GM18519 (cell line): ENCODE data around the gene NPAS1.

Experiments
- ATAC-seq: cut with Tn5 transposase; IDR thresholded peaks from one replicate; pipeline ENCODE4 v1.9.1; 2021; ENCODE audit warnings: mild to moderate bottlenecking, moderate library complexity; ENCODE audit not compliant: unreplicated experiment, low FRiP score

Gene NPAS1, protein sequence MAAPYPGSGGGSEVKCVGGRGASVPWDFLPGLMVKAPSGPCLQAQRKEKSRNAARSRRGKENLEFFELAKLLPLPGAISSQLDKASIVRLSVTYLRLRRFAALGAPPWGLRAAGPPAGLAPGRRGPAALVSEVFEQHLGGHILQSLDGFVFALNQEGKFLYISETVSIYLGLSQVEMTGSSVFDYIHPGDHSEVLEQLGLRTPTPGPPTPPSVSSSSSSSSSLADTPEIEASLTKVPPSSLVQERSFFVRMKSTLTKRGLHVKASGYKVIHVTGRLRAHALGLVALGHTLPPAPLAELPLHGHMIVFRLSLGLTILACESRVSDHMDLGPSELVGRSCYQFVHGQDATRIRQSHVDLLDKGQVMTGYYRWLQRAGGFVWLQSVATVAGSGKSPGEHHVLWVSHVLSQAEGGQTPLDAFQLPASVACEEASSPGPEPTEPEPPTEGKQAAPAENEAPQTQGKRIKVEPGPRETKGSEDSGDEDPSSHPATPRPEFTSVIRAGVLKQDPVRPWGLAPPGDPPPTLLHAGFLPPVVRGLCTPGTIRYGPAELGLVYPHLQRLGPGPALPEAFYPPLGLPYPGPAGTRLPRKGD

DNA sequence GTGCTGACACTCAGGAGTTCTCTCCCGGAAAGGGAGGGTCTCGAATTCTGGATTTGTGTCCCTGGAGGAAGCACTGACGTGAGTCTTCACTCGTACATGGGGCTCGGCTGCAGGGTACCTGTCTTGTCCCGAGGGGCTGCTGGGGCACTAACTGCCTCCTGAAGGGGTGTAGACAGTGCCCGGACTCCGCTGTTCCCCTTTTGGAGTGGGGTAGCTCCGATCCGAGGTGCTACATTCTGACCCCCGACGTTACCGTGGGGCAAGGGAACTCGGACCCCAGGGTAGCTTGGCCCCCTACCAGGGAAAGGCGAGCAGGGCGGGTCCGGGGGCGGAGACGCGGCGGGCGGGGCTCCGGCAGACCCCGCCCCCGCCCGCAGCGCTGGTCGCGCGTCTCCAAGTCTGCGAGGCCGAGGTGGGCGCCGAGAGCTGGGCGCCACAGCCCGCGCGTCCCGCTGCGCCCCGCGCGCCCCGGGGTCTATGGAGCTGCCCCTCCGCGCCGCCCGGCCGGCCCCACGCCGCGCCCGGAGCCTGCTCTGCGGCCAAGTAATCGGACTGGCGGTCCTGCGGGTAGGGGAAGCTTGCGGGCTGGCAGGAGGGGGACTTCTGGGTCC is at the start of gene NPAS1:
Gene NPAS1, plus strand, starts transcription at position 407 of the 611 bp plus-strand sequence. CDS start 1,211 bp downstream, outside the sequence.
- no peak for ATAC-seq

DNA sequence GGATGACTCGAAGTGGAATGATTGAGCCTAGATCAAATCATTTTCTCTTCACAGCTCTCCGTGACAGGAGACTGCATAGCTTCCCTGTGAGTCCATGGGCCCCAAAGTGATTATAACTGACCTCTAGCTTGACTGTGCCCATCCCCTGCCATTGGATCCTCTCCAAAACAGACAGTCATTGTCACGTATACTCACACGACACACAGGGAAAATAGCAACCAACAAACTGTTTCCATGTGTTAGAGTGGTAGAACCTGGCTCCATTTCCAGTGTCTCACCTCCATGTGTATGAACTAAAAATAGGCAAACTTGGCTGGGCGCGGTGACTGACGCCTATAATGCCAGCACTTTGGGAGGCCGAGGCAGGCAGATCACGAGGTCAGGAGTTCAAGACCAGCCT is 48.8 kb upstream of the NPAS1 start:
- no peak for ATAC-seq

DNA sequence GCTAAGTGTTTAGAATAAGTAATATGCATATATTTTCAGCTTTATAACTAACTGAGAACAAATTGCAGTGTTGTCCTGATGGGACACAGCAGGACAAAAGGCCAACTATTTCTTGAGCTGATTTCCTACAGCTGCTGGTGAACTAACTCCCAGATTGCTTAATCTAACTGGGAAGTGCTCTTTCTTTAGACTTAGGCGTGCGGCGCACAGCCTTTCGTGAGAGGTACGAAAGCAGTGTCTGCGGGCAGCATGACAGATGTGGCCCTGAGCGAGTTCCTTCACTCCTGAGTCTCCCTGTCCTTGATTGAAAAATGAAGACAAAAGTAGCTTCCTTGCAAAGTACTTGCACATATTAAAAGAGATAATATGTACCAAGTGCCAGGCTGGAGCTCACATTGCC is 47.3 kb upstream of the NPAS1 start:
- ATAC-seq: no peak

DNA sequence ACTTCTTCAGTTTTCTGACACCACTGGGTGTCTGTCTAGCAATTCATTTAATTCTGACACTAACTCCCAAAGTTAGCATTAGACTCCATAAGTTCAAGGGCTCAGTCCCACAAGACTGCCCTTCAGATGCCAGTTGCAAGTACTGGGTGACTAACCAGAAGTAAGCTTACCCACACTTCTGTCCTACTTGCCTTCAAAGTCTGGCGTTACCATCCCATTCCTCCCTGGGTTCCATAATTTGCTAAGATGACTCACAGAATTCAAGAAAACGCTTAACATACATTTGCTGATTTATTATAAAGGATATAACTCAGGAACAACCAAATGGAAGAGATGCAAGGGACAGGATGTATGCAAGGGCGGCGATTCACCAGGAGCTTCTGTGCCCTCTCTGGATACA is 45.5 kb upstream of the NPAS1 start:
- no peak for ATAC-seq

DNA sequence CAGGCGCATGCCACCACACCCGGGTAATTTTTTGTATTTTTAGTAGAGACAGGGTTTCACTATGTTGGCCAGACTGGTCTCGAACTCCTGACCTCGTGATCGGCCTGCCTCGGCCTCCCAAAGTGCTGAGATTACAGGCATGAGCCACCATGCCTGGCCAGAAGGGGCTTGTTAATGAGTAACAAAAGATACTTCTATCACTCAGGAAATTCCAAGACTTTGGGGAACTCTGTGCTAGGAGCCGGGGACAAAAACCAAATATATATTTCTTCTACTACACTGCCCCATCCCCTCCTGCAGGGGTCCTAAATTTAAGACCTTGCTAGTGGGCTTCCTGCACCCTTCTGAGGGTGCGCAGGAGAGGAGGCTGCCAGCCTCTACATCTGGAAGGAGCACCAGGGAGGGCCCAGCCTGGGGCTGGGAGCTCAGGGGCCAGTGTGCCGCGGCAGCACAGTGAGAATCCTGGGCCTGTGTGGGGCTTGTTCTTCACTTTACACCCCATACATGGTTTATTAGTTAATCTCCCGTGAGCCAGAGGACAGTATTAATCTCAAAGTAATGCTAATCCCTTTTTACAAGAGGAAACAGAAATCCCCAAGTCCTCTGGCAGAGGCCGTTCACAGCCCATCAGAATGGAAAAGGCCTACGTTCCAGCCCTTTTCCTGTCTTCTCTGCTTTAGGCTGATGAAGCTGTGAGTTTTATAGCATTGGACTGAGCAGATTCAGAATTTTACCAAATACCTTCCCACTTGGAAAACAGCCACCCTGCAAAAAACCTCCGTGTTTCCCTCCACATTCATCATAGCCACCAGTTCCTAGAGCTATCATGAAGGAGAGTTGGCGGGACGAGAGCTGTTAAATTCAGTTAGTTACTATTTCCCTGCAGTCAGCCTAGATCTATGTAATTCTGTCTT is 44.4 kb upstream of the NPAS1 start:
- ATAC-seq: no peak

DNA sequence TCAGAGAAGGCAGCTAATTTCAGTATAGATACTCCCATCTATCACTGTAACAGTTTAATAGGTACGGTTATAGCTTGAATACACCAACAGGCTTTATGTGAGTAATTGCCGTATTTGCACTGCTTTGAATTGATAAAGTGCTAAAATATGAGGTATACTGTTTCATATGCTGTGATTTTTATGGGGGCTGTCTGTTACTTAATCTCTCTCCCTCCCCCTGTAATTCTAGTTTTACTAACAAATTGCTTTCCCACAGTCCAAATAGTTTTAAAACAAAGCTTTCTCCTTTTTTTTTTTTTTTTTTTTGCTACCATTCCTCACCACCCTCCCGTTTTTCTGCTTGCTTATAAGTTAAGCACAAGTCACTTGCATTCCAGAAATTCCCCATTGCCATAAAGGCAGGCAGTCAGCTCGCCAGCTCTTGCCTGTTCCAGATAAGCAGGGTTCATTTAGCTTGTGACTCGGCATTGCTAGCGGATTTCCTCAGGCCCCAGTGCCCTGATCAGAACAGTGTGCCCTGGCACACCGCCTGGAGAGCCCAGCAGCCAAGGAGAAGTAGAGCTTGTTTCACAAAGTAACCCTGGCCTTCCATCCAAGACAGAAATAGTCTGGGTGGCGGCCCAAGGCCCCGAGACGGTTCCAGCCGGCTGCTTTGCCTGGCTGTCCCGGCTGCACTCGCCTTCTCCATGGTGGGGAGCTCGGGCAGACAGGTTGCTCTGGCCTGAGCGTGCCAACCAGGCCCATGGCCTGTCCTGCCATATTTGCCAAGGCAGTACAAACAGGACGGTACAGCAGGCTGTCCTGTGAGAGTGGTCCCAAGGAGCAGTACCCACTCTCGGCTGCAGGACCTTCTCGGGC is 43.5 kb upstream of the NPAS1 start:
- no peak for ATAC-seq

DNA sequence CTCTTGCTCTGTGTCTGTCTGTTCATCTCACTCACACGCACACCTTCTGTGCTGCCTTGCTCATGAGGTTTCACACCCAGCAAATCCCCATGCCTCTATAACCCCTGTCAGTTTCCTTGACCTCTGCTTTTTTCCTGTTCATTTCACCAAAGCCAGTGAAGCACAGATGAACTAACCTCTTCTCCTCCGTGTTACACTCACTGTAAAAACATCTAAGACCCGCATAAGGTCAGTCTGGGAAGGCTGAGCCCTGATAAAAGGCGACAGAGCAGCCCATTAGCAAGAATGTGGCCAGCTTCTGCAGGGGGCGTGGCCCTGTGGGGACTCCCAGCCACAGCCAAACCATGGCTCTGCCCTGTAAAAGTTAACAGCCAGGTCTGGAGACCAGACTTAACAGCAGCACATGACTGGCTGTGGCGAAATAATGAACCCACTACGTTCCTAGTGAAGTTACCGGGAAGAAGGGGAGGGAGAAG is 42.8 kb upstream of the NPAS1 start:
- no peak for ATAC-seq

DNA sequence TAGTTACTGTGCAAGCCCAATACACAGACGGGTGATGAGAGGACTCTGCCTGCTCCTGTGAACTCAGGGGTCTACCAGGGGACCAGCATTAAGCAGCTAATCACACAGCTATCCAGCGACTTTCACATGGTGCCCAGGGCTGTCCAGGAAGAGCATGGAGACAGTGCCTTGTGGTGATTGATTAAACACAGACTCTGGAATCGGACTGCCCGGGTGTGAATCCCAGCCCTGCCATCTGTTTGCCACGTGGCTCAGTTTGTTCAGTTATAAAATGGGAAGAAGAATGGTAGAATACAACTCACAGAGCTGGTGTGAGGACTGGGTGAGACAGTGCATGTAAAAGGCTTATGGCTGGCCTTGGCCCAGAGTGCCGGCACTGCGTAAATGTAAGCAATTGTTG is 42.1 kb upstream of the NPAS1 start:
- no peak for ATAC-seq

DNA sequence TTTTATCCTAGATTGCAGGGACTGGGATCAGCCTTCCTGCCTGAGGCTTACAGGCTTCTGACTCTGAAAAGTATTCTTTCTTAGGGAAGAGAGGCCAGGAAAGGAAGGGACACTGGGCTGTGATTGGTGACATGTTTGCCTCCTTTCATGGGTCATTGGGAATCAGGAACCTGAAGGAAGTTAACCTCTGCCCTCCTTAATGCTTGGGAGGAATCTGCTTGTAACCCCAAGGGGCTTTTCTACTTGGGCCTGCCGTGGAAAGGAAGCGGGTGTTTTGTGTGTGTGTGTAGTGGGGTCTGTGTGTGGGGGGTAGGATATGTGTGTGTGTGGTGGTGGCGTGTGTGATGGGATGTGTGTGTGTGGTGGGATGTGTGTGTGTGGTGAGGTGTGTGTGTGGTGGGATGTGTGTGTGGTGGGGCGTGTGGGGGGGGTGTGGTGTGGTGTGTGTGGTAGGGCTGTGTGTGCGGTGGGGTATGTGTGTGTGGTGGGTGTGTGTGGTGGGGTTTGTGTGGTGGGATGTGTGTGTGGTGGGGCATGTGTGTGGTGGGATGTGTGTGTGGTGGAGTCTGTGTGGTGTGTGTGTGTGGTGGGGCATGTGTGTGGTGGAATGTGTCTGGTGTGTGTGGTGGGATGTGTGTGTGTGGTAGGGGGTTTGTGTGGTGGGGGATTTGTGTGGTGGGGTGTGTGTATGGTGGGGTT is 41.3 kb upstream of the NPAS1 start:
- ATAC-seq: no peak

DNA sequence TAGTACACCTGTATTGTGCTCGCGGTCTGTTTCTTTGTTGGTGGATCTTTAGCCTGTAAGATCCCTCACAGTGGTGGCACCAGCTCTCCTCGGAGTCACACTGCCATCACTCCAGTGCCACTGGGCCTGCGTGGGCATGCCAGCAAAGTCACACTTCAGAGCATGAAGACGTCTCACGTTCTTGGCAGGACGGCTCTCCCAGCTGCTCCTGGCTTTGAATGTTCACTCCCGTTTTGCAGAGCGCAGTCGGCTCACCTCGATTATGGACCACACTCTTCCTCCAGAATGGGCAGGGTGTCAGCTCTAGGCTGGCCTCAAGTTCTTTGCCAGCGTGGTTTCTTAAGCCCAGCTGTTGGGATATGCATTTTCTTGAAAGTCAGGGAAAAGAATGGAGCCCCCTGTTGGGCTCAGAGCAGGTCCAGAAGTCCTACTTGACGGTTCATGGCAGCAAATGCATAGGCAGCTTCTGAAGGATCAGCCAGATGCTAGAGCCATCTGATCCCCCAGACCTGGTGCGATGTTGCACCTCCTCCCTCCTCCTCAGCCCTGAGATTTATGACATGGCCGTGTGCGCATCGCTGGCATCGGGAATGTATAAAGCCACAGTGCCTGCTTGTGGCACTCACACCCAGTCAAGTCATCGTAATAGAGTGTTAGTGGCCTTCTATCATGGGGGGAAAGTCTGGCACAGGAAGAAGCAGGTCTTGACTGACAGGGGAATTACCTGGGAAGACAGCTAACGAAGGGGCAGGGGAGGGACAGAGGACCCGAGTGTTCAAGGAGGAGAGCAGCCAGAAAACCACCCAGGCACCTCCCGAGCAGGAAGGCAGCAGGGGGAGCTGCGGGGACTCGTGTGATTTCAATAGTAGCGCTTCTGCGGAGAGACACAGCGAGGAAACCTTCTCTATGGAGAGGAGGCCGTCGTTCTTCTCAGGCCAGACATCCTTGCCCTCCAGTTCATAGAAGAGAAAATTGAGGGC is 40.2 kb upstream of the NPAS1 start:
- ATAC-seq: no peak

DNA sequence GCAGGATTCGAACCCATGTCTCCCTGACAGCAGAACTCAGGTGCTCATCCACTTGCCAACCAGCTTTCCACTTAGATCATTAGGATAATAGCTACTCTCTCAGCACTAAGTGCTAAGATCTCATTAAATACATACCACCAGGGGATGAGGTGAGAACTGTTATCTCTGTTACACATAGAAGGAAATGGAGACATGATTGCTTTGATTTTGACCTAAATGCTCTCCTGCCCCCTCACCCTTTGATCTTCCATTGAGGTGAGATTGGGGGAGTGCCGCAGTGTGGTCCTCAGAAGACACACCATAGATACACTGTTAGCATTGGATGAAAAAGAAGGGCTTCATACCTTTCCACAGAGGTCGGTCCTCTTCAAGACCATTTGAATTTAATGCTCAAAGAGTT is 38.9 kb upstream of the NPAS1 start:
- no peak for ATAC-seq

DNA sequence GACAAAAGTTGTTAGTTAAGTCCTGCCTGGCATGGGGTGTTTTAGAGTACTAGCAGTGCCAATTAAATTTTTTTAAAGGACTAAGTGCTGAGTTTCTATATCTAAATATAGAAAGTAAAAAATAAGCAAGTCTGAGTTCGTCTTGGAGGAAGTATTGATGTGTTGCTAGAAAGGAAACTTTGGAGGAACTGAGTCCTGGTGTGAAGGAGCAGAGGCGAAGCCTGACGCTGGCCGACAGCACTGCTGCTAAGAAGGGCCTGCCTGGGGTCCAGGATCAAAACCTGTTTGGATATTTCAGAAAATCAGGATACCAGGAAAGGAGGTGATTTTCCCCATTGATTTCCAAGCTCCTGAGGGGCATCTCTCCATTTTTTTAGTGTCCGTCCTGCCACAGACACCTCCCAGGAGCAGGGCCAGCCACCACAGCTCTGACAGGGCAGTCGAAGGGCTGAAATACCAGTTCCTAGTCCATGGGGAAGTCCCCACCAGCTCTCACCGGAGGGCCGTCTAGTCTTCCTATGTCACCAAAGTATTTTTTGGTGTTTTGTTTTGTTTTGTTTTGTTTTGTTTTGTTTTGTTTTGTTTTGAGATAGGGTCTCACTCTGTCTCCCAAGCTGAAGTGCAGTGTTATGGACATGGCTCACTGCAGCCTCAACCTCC is 38.2 kb upstream of the NPAS1 start:
- ATAC-seq: no peak

DNA sequence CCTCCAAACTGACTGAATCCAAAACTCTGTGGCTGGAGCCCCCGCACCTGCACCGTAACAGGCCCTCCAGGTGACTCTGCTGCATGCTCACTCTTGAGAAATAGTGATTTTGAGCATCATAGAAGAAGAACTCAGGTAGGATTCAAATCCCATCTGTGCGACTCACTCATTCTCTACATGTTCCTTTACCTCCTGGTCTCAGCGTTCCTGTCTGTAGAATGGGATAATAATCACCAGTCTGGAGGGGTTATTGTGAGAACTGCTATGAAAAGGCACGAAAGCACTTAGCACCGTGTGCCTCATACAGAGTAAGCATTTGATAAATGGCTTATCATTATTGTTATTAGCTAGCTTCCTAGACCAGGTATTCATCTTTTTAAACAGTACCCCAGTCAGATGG is 36.5 kb upstream of the NPAS1 start:
- ATAC-seq: no peak

DNA sequence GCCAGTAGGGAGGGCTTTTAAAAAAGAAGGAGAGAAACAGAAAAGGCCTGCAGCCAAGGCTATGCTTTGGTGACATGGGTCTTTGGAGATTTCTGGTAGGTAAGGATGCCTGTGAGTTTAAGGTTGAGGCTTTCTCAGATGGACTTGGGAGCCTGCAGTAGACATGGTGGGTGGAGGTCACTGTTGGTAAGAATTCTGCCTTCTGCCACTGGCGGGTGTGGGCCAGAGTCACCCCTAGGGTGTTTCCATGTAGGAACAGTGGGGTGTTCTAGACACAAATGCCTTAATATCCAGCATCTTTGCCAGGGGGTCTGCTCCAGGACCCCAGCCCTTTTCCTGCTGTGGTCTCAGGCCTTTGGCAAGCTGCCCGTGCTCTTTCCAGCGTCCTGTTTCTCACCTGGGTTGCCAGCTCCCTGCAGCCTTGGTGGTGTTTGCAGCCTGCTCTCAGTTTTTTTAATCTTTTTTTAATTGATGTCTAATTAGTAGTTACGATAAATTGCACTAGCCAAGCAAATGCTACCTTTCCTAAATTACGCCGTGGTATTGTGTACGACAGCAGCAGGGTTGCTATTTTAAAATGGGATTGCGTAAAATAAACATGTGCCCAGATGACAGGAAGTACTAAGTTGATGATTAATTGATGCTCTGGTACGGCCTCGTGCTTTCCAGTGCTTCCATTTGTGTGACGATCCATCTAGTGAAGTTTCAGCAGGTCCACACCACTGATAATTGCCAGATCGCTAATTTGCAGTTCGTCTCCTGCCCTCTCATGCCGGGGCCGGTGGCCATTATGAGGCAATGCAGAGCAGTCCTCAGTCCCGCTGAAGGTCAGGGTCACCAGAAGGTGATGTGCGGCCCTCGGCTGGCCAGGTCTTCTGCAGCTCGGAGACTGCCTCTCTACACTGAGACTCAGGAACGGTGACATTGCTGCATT is 35.3 kb upstream of the NPAS1 start:
- no peak for ATAC-seq

DNA sequence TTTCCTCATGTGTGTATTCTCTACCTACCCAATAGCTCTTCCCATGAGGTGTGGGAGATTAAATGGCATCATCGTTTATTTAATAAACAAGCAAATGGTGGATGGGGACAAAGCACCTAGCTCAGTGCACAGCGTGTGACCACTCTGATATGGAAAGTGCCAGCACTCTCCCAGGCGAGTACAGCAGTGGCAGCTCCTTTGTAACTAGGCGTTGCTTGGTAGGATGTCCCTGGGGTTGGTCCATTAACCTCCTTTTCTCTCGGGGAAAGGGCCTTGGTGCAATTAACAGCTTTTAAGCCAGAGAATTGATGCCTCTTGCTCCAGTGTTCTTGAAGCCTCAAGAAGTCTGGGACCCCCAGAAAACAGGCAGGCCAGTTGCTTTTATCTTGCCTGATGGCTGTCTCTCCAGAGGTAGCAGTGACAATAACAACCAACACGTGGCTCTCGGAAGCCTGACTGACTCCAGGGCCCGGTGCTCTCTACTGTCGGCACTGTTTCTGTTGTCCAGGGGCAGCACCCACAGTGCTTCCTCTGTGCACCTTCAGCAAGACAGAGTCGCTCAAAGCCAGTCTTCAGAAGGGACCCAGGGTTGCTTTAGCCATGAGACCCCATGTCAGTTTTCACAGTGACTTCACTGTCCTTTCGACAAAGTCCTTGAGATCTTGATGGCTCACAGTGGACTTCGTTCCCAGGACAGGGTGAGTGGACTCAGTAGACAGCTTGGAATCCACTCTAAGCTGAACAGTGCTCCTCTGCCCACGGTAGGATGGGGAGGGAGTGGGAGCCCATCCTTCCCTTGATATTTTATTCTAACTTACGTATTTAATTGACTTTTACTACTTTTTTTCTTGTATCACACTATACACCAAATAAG is 33.9 kb upstream of the NPAS1 start:
- ATAC-seq: no peak
